GM18909 (cell line): ENCODE measurements around the gene RSL24D1.
A peak's percentile ranks its signal among the peaks of the same experiment; 100 is the strongest.

Experiments
- ATAC-seq: cut with Tn5 transposase; IDR thresholded peaks from one replicate; pipeline ENCODE4 v1.9.1; 2021; ENCODE audit warnings: mild to moderate bottlenecking; ENCODE audit not compliant: unreplicated experiment, poor library complexity

Gene RSL24D1

DNA sequence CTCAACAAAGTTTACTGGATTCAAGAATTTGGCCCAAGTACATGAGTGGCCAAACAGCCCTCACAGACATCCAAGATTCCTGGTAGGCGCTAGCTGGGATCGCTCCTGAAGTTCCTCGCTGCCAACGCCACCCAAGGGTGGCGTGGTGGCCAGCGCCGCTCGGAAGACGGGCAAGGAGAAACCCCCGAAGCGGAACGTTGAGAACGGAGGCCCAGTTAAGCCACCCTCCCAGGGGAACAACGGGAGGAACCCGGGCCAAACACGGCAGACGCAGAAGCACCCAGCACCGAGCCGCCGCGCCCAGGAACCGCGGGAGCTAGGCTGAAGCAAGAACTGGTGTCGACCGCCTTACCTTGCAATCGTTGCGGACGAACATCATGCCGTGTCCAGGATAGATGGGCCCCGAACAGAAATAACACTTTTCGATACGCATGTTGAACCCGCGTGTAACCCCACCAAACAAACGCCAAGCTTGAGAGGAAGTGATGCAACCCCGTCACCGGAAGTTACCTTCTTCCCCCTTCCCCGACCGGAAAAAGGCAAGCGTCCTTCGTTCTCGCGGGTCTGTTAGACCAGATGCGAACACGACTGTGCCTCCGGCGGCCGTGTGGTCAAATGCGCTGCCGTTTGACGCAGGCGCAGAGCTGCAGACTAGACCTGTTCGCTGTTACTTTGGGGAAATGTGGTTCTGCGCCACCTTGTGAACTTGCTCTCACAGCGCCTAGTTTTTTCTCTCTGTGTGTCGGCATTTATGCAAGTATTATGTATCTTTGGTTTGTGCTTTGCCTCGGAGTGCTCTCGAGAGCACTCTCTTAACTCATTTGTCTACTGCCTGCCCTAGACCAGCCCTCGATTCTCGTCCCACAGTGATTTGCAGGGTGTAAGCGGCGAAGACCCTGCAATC, at the start of gene RSL24D1:
RSL24D1 (minus strand) TSS at position 484 of the 904 bp plus-strand sequence; CDS start at position 433, 51 bp downstream.
- peak; percentile 97 for ATAC-seq

DNA sequence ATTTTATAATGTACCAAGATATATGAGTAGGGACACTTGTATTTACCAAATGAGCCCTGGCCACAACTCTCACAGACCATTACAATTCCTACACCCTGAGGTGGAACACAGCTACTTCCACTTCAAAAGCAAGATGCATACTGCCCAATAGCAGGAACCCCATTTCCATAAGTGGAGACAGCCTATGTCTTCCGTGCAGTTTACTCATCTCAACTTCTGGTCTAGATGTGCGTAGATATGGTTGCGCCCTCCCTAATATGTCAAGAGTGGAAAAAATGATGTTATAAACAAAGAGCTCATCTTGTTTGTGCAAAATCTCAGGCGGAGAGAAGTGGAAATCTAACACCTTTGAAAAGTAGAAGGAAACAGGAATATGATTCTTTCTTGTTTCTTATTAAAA, 48.3 kb upstream of the RSL24D1 start:
- no peak for ATAC-seq

DNA sequence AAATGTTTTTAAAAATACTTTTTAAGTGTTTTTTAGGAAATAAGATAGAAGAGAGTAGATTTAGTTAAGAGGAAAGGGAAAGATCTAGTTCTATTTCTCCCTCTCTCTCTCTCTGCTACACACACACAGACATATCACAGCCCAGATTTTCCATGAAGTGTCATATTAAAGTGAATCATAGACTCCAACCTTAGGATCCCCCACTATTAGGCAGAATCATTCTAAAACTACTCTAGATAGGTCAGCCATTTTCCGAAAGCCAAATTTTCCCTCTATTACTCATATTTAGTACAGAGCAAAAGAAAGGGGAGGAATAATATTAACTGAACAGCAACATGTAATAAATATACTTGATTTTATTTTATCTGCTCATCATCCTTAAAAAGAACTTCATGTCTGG, 45.1 kb upstream of the RSL24D1 start:
- no peak for ATAC-seq

DNA sequence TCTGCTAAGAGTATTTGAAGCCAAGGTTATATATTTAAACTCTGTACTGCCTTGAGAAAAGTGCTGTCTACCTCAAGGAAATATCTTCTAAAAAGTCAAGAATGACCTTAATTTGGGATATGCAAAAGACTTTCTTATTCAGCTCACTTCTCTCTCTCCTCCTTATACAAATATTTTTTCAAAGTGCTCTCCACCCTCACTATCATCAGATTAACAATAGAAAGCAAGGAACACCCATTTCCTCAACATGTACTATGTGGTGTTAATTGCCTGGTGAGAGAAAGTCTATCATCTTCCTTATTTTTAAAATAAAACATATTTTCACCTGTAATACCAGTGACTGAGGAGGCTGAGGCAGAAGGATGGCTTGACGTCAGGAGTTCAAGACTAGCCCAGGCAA, 44.4 kb upstream of the RSL24D1 start:
- no peak for ATAC-seq

DNA sequence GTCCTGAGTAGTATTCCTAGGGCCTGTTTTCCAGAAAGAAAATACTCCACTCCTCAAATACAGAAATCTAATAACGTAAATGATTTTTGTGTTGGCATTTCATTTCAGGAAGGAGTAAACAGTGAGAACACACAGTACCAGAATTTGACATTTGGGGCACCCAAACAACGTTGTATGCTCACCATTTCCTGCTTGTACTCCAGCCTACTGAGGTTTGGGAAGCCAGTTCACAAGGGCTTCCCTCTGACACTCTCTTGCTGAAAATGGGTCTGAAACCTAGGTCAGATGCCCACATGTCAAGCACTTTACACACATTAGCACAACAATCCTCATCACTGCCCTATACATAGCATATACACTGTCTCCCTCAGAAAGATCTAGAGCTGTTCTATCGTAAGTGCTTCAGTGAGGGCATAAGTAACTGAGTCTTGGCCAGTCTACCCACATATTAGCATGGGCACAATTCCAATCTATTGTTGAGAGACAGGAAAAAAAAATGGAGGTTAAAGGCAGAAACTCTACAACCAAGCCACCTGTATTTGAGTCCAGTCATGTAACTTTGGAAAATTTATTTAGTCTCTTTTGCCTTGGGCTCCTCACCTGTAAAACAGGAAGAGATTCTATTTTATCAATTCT, 43.5 kb upstream of the RSL24D1 start:
- no peak for ATAC-seq

DNA sequence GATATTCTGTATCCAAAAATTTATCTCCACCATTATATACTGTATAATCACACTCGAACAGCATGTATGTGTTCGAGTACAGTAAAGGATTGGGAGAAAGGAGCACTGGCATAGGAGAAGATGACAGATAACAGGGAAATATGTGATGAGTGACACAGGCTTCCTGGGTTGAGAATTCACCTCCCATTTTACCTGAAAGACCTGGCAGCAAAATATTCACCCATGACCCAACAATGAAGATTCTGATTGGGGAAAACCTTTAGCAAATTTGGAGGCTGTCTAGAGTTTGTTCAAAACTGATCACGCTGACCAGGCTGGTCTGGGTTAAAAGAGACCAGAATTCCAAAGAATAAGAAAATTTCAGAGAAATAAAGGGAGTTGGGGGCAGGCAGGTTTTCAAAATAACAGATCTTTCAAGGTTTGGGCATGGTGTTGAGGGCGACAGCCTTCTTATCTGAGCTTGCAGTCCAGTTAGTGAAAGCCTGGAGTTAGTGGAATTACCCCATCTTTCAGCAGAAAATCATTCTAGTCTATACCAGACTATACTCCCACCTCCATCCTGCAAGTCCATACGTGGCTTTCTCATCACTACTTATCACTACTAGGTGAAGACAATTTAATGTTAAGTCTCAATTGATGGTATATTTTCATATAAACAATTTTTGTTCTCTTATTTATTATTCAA, 42.8 kb upstream of the RSL24D1 start:
- ATAC-seq: no peak

DNA sequence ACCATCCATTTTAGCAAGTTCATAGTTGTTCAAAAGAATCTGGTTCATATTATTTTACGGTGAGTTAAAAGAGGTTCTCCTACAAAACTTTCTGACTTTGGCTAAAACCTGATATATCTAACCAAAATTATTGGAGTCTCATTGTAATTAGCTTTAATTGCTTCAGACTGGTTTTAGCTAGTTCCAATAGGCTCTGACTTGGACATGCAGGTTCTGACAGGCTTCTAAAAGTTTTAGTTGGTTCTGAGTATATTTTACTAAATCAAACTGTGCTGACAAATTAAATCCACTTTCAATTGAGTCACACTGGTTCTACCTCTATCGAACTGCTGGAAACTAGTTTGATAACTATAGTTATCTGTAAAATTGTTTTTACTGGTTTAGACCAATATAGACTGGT, 42.1 kb upstream of the RSL24D1 start:
- ATAC-seq: no peak

DNA sequence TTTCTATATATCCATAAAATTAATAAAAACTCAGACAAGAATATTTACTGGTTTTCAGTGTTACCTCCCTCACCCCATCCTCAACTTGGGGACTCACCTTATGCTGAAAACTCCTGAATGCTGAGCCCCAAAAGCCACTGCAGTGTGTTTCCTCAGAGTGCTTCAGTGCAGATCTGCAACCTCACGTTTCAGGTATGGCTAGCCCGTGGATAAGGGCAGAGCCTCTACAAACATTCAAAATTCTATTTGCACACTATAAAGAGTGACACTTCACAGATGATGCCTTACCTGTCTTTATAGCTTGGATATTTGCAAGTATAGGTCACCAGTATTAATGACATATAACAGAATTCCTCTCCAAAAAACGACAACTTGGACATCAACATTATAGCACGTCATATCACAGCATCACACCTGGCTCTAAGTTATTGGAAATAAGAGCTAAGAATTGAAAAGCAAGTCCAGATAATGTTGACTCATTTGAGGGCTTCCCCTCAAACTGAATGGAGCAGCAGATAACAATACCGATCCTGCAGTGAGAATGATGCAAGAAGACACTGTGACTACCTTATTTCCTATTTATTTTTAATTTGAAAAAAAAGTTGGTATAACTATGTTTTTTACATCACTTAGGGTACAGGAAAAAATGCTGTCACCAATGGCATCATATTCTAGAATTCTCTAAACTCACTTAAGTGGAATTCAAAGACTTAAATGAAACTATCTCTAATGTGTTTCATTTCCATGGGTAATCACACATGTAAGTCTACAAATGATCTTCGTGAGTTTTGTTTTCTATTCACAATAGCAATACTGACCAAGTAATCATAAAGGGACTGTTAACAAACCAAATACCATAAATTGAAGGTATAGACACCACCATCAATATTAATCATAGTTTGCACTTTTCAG, 40.7 kb upstream of the RSL24D1 start:
- ATAC-seq: no peak

DNA sequence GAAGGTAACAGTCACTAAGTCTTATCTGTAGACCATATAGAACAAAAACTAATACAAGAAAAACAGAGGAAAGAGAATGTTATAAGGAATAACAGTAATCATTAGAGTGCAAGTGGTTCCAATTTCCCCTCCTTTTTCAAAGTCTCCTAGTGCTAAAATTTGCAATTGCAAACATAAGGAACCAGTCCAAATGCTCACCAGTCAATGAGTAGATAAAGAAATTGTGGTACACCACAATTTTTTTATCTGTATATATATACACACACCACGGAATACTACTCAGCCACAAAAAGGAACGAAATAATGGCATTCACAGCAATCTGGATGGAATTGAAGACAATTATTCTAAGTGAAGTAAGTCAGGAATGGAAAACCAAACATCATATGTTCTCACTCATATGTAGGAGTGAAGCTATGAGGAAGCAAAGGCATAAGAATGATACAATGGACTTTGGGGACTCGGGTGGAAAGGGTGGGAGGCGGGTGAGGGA, 38.9 kb upstream of the RSL24D1 start:
- ATAC-seq: no peak

DNA sequence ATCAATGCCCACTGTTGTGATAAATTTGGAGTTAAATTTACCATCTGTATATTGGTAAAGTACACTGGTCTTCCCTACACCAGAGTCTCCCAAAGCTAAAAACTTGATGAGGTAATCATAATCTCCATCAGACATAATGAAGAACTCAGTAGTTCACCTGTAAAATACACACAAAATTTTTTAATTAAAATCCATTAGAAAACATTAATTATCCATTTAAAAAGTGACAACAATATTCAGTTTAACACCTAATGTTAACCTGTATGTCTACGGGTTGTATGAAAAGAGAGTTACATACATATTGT, 38.0 kb upstream of the RSL24D1 start:
- no peak for ATAC-seq

DNA sequence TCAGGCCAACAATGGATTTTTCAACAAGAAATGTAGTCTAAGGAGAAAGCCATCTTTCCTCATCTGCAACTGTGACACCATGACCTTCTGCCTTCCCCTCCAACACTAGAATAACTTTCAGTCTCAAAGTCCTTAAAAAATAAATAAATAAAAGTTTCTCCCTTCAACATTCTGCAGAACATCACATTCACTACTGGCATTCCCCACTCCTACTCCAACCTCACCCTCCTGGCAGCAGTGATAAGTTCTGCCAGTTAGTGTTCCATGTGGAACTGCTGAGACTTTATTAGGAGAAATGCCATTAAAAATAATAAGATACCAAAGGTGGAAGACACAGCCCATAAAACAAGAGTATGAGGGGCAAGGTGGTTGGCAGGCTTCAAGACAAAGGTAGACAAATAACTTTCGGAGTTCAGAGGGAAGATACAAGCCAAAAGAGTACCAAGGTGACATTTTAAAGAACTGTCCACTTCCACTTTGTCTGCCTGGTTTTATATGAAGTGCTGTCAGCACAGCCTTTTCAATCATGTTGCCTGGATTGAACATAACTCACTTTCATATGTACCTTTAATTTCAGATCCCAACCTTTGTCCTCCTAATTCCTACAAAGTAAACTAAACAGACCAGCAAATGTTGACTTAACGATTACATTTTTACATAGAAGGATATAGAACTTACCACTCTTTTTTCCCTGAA, 37.5 kb upstream of the RSL24D1 start:
- ATAC-seq: no peak

DNA sequence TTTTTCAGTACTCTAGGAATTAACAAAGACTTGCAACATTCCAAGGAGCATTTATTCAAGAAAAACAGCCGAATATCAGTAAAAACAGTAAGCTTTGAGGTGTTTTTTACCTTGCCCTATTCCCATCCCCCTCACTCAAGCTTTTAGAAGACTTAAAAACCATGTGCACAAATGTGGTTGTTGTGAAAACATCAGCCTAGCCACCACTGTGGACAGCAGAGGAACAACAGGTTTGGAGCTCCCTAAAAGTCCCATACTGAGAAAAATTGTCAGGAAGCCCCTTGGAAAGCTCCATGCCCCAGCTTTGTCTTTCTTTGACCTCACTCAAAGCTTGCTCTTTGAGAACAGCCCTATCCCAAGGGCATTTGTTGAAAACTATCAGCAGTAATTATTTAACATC, 34.7 kb upstream of the RSL24D1 start:
- no peak for ATAC-seq

DNA sequence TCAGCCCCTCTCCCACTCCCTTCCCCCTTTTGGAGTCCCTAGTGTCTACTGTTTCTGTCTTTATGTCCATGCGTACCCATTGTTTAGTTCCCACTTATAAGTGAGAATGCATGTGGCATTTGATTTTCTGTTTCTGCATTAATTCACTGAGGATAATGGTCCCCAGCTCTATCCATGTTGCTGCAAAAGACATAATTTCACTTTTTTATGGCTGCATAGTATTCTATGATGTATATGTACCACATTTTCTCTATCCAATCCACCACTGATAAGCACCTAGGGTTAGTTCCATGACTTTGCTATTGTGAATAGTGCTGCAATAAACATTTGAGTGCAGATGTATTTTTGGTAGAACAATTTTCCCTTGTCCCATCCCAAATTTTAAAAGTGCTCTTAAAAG, 34.2 kb upstream of the RSL24D1 start:
- ATAC-seq: no peak

DNA sequence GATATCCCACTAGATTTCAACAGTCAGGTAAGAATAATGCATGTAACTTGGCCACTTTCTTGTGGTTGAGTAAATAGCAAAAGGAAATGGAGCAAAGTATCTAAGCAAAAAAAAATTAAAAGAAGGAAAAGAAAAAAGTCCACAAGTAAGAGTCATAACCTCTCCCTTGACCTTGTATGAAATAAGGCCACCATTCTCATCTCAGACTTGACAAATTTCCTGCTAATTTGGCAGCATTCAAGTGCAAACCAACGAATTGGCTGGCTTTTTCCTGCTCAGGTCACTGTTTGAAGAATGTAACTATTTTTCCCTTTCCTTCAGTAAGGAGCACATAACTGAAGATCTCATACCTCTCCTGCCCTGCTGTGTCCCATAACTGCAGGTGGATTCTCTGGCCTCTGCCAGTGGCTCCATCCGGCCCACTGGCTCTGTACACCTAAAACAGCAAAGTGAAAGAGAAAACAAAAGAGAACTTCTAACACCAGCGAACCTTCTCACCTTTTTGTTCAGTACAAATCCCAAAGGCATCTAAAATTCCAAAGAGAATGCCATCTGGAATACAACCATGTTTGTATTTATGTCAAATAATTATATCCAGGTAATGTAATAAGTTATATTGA, 33.4 kb upstream of the RSL24D1 start:
- no peak for ATAC-seq

DNA sequence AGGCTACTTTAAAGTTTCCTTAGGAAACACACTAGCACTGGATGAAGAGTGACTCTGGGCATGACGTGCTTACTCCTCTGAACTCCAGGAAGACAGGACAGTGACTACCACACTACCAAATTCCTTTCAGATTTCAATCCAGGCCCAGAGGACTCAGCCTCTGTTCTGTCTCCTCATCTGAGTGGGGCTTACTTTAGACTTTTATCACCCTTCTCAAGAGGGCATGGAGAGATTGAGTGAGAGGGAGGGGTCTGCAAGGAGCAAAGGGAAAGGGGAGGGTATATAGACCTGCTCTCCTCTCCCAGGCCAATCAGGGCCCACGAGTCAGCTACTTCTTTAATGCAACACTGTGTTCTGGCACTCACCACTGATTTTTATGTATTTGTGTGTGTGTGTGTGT, 29.4 kb upstream of the RSL24D1 start:
- no peak for ATAC-seq

DNA sequence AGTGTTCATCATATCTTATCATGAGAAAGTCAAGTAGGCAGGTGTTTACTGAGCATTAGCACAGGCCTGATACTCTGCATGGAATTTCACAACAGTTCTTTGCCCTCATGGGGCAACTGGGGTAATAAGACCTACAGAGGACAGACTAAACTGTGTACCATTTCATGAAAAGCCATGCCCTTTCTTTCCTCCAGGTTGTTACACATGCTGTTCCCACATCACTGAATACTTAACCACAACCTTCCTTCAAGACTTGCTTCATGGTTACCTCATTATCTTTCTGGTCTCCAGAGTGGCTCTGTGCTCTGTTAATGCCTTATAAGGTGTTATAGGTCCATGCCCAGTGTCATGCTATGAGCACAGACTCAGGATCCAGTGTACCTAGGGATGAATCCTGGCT, 28.2 kb upstream of the RSL24D1 start:
- no peak for ATAC-seq

DNA sequence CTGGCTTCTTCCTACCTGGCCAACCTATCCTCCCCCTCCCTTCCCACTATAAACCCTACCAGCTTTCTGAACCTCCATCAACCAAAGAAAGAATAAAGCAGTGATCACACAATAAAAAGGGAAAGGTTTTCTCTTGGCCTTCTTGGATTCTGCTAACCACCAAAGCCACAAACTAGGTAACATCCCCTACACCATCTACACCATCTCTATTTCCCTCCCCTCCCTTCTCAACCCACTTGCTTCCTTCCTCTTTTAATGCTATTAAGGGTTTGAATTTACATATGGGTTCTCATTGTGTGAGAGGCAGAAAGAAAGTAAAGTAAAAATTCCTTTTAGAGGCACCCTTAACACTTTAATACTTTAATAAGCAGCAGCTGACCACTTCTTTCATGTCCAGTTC, 25.8 kb upstream of the RSL24D1 start:
- ATAC-seq: peak; percentile 65

DNA sequence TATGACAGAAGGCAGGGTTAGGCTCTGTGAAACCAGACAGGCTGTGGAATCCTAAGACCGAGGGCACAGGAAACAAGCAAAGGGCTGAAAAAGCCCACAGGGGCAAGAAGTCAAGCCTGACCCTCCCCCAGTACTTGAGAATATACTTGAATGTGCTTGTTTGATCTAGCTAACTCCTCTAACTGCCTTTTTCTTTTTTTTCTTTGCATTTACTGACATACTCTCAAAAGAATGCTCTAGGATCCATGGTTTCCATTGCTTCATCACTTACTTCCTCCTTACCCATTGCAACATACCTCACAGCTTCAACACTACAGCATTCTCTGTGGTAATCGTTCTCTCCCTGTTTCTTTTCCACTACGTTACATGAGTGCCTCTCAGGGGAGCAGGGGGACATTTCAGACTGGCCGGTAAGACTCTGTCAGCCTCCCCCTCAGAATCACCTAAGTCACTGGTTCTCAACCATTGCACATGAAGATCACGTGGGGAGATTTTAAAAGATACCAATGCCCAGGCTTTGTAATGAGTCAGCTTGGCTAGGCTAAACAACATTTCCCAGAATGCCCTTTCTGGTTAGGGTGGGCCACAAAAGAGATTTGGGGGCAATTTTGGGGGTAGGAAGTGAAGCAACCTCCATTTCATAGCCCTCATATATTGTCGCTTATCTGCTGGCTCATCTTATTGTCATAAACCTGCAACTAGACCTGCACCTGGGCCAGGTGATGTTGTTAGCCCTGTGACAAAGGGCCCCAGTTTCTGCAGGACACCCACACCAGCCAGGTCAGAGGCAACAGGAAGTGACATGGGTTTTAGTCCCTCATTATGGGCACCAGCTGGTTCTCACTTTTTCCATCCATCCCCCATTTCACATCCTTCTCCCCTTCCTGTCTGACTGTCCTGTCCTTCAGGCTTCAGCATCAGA, 24.6 kb upstream of the RSL24D1 start:
- peak; percentile 55 for ATAC-seq
